Measurements from ENCODE around the gene TTYH3. TPM values are rescaled to one million over a fixed set of nuclear protein-coding genes. Genes with fewer than 3 reads are reported as not detected.

The TTYH3 gene
- total and polyA plus RNA-seq, 2 of the 13 experiments (the other 11 are each of a cell fraction or from before 2014, with no cell fraction given): 26.3 to 50.0 TPM

DNA sequence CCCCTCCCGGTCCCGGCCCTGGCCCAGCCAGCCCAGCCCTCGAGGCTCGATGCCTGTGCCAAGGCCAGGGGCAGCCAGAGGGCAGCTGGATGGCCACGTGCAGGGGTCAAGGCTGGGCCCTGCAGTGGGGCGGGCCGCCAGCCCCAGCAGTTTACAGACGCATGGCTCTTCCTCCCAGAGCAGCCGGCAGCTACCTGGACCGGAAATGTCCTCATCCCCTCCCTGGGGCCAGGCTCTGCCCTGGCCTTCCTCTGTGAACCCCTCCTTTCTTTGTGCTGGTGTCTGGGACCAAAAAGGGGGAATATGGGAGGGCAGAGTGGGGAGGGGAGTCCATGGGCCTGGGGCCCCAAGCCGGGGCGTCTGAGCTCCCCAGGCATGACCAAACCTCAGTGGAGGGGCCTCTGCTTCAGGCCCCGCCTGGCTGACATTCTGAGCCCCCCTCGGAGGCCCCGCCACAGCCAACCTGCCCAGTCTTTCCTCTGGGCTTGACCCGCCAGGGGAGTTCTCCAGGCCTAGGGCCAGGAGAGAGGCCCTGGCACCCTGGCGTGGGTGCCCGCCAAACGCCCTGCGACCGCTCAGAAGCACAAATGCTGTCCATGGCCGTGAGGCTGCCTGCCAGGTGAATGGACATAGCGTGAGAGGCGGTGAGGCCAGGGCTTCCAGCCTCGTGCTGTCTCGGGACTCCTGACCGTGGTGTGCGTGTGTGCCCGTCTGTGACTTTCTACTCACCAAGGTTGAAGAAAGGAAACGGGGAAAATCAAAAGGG lies 31.5 kb downstream of the TTYH3 start (continued):
- TF ChIP-seq ZBTB1 (CRISPR knock-in tag; IDR thresholded peaks at IDR 0.05; ENCODE audit: borderline replicate concordance) (no peak), HMG20A (CRISPR knock-in tag; IDR thresholded peaks at IDR 0.05; ENCODE audit: borderline replicate concordance) (peak; percentile 81; the same call in 1 of the 2 replicates), YEATS2 (CRISPR knock-in tag; IDR thresholded peaks at IDR 0.05; ENCODE audit: borderline replicate concordance) (peak; percentile 72; the same call in 1 of the 2 replicates), ZNF749 (CRISPR knock-in tag; IDR thresholded peaks at IDR 0.05; ENCODE audit: borderline replicate concordance) (peak; percentile 49; the same call in 1 of the 2 replicates), ZNF891 (CRISPR knock-in tag; IDR thresholded peaks at IDR 0.05) (peak; percentile 70; the same call in 1 of the 2 replicates), PTBP1 (IDR thresholded peaks at IDR 0.05; ENCODE audit: low read depth, low read length, poor library complexity, severe bottlenecking) (no peak), TMF1 (CRISPR knock-in tag; IDR thresholded peaks at IDR 0.05; ENCODE audit: low read depth) (peak; percentile 81; the same call in 1 of the 2 replicates), ZNF441 (CRISPR knock-in tag; IDR thresholded peaks at IDR 0.05; ENCODE audit: borderline replicate concordance) (peak; percentile 91), NPAS2 (CRISPR knock-in tag; IDR thresholded peaks at IDR 0.05; ENCODE audit: borderline replicate concordance) (peak; percentile 99), FOSL1 (CRISPR knock-in tag; IDR thresholded peaks at IDR 0.05; ENCODE audit: borderline replicate concordance) (no peak), IKZF4 (CRISPR knock-in tag; IDR thresholded peaks at IDR 0.05; ENCODE audit: borderline replicate concordance, low read depth, not compliant biosample characterization) (peak; percentile 88), FOSL2 (CRISPR knock-in tag; IDR thresholded peaks at IDR 0.05) (peak; percentile 70), XRCC5 (optimal IDR thresholded peaks at IDR 0.05; ENCODE audit: low read length) (no peak), ZSCAN9 (CRISPR knock-in tag; IDR thresholded peaks at IDR 0.05; ENCODE audit: borderline replicate concordance) (peak; percentile 71; the same call in 1 of the 2 replicates)
- TF ChIP-seq, protein P1, sequence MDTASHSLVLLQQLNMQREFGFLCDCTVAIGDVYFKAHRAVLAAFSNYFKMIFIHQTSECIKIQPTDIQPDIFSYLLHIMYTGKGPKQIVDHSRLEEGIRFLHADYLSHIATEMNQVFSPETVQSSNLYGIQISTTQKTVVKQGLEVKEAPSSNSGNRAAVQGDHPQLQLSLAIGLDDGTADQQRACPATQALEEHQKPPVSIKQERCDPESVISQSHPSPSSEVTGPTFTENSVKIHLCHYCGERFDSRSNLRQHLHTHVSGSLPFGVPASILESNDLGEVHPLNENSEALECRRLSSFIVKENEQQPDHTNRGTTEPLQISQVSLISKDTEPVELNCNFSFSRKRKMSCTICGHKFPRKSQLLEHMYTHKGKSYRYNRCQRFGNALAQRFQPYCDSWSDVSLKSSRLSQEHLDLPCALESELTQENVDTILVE (CRISPR knock-in tag; IDR thresholded peaks at IDR 0.05): peak; percentile 81
- TF ChIP-seq, protein P2, sequence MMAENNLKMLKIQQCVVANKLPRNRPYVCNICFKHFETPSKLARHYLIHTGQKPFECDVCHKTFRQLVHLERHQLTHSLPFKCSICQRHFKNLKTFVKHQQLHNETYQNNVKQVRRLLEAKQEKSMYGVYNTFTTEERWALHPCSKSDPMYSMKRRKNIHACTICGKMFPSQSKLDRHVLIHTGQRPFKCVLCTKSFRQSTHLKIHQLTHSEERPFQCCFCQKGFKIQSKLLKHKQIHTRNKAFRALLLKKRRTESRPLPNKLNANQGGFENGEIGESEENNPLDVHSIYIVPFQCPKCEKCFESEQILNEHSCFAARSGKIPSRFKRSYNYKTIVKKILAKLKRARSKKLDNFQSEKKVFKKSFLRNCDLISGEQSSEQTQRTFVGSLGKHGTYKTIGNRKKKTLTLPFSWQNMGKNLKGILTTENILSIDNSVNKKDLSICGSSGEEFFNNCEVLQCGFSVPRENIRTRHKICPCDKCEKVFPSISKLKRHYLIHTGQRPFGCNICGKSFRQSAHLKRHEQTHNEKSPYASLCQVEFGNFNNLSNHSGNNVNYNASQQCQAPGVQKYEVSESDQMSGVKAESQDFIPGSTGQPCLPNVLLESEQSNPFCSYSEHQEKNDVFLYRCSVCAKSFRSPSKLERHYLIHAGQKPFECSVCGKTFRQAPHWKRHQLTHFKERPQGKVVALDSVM (CRISPR knock-in tag; IDR thresholded peaks at IDR 0.05): peak; percentile 80
- TF ChIP-seq, protein P3, sequence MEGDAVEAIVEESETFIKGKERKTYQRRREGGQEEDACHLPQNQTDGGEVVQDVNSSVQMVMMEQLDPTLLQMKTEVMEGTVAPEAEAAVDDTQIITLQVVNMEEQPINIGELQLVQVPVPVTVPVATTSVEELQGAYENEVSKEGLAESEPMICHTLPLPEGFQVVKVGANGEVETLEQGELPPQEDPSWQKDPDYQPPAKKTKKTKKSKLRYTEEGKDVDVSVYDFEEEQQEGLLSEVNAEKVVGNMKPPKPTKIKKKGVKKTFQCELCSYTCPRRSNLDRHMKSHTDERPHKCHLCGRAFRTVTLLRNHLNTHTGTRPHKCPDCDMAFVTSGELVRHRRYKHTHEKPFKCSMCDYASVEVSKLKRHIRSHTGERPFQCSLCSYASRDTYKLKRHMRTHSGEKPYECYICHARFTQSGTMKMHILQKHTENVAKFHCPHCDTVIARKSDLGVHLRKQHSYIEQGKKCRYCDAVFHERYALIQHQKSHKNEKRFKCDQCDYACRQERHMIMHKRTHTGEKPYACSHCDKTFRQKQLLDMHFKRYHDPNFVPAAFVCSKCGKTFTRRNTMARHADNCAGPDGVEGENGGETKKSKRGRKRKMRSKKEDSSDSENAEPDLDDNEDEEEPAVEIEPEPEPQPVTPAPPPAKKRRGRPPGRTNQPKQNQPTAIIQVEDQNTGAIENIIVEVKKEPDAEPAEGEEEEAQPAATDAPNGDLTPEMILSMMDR (CRISPR knock-in tag; IDR thresholded peaks at IDR 0.05): peak; percentile 15; the same call in 1 of the 2 replicates
- TF ChIP-seq, protein P4, sequence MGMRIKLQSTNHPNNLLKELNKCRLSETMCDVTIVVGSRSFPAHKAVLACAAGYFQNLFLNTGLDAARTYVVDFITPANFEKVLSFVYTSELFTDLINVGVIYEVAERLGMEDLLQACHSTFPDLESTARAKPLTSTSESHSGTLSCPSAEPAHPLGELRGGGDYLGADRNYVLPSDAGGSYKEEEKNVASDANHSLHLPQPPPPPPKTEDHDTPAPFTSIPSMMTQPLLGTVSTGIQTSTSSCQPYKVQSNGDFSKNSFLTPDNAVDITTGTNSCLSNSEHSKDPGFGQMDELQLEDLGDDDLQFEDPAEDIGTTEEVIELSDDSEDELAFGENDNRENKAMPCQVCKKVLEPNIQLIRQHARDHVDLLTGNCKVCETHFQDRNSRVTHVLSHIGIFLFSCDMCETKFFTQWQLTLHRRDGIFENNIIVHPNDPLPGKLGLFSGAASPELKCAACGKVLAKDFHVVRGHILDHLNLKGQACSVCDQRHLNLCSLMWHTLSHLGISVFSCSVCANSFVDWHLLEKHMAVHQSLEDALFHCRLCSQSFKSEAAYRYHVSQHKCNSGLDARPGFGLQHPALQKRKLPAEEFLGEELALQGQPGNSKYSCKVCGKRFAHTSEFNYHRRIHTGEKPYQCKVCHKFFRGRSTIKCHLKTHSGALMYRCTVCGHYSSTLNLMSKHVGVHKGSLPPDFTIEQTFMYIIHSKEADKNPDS (CRISPR knock-in tag; IDR thresholded peaks at IDR 0.05): no peak
- TF ChIP-seq, protein P5, sequence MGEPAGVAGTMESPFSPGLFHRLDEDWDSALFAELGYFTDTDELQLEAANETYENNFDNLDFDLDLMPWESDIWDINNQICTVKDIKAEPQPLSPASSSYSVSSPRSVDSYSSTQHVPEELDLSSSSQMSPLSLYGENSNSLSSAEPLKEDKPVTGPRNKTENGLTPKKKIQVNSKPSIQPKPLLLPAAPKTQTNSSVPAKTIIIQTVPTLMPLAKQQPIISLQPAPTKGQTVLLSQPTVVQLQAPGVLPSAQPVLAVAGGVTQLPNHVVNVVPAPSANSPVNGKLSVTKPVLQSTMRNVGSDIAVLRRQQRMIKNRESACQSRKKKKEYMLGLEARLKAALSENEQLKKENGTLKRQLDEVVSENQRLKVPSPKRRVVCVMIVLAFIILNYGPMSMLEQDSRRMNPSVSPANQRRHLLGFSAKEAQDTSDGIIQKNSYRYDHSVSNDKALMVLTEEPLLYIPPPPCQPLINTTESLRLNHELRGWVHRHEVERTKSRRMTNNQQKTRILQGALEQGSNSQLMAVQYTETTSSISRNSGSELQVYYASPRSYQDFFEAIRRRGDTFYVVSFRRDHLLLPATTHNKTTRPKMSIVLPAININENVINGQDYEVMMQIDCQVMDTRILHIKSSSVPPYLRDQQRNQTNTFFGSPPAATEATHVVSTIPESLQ (CRISPR knock-in tag; conservative IDR thresholded peaks at IDR 0.05): 0 out of 2 replicates have a peak, but pooled peaks have one; percentile 43

Measured in HepG2 (cell line).